ENCODE data around the gene SPATA45. TPM values are rescaled to one million over a fixed set of nuclear protein-coding genes. Genes with fewer than 3 reads are reported as not detected.
A peak's percentile ranks its signal among the peaks of the same experiment; 100 is the strongest.

SPATA45 gene
- total and polyA plus RNA-seq, 3 experiments from 2014 or later: not detected

GRCh38 chr1:212814537-212815334 is 32.7 kb downstream of the SPATA45 start:
- Mint-ChIP-seq H3K4me3 (no peak overlapping the region), H3K27me3 (no peaks in the 10 kb centered on the region), H3K4me1 (no peaks in the 10 kb centered on the region), H3K9me3 (no peaks in the 10 kb centered on the region), H3K27ac (no peak overlapping the region), H3K36me3 (peaks cover 0 to 17% (median 0%) of the 10 kb centered on the region in 3 donors)
- Histone ChIP-seq H3K4me3 (ENCODE audit: low read length) (no peak overlapping the region), H3K4me1 (ENCODE audit: insufficient read depth, low read length) (no peaks in the 10 kb centered on the region), H3K36me3 (ENCODE audit: insufficient read depth, low read length) (no peaks in the 10 kb centered on the region), H3K9me3 (ENCODE audit: low read length) (no peaks in the 10 kb centered on the region), H3K27ac (ENCODE audit: low read depth, low read length) (no peak overlapping the region), H3K27me3 (ENCODE audit: insufficient read depth, low read length, poor library complexity, severe bottlenecking) (no peaks in the 10 kb centered on the region)
- POLR2A ChIA-PET: interaction anchor here (0.6 kb wide), 1 partner anchor 172 kb away, joined by 4 read pairs; no protein-coding TSS in a partner anchor
- DNase-seq: no peak
- CTCF ChIA-PET: interaction anchor here (1.1 to 1.5 kb wide), 2 partner anchors 172 to 180 kb away, joined by 3 to 4 read pairs; no protein-coding TSS in a partner anchor

- Histone ChIP-seq H3K4me3 (ENCODE audit: low read length) (no peak overlapping the region), H3K9me3 (ENCODE audit: low read length) (no peaks in the 10 kb centered on the region), H3K27ac (ENCODE audit: low read depth, low read length) (no peak overlapping the region), H3K4me1 (ENCODE audit: insufficient read depth, low read length) (no peaks in the 10 kb centered on the region), H3K27me3 (ENCODE audit: insufficient read depth, low read length, poor library complexity, severe bottlenecking) (no peaks in the 10 kb centered on the region), H3K36me3 (ENCODE audit: insufficient read depth, low read length) (peaks cover 14% of the 10 kb centered on the region)
- Mint-ChIP-seq H3K36me3 (peaks cover 0 to 54% (median 21%) of the 10 kb centered on the region in 3 donors), H3K27me3 (no peaks in the 10 kb centered on the region), H3K4me1 (no peaks in the 10 kb centered on the region), H3K27ac (no peak overlapping the region), H3K4me3 (no peak overlapping the region), H3K9me3 (no peaks in the 10 kb centered on the region)
- ChIA-PET CTCF (interaction anchor here (0.7 kb wide), 1 partner anchor 38 kb away, joined by 3 read pairs; no protein-coding TSS in a partner anchor), POLR2A (no interaction called here)
- no peak for DNase-seq
These were observed 41.7 kb downstream of the SPATA45 start for GRCh38 chr1:212805767-212806166.

- peaks cover 10% of the 10 kb centered on the region for H3K36me3 ChIP-seq (ENCODE audit: insufficient read depth, low read length)
- DNase-seq: no peak
- Mint-ChIP-seq H3K4me3 (no peak overlapping the region), H3K27me3 (no peaks in the 10 kb centered on the region), H3K4me1 (peaks cover 13 to 29% (median 25%) of the 10 kb centered on the region in 3 donors), H3K9me3 (no peaks in the 10 kb centered on the region), H3K27ac (no peak overlapping the region), H3K36me3 (peaks cover 5 to 55% (median 18%) of the 10 kb centered on the region in 3 donors)
- no peak overlapping the region for H3K4me3 ChIP-seq (ENCODE audit: low read length)
- POLR2A ChIA-PET: no interaction called here
- H3K4me1 ChIP-seq (ENCODE audit: insufficient read depth, low read length): peaks cover 10% of the 10 kb centered on the region
- no peak overlapping the region for H3K27ac ChIP-seq (ENCODE audit: low read depth, low read length)
- CTCF ChIA-PET: no interaction called here
- H3K27me3 ChIP-seq (ENCODE audit: insufficient read depth, low read length, poor library complexity, severe bottlenecking): no peaks in the 10 kb centered on the region
- H3K9me3 ChIP-seq (ENCODE audit: low read length): no peaks in the 10 kb centered on the region
These were observed 49.8 kb downstream of the SPATA45 start for GRCh38 chr1:212797681-212798080.

GRCh38 chr1:212794561-212795014 is 52.9 kb downstream of the SPATA45 start:
- Mint-ChIP-seq H3K27ac (peak overlapping the region in 7 of 8 donors; percentile 0 to 94 (median 84)), H3K4me1 (peaks cover 31 to 56% (median 55%) of the 10 kb centered on the region in 3 donors), H3K36me3 (peaks cover 5 to 43% (median 11%) of the 10 kb centered on the region in 3 donors), H3K27me3 (no peaks in the 10 kb centered on the region), H3K4me3 (peak overlapping the region; percentile 17 to 76 (median 62)), H3K9me3 (peaks cover 0 to 3% (median 0%) of the 10 kb centered on the region in 5 donors)
- H3K36me3 ChIP-seq (ENCODE audit: insufficient read depth, low read length): peaks cover 6% of the 10 kb centered on the region
- ChIA-PET POLR2A (interaction anchor here (0.7 to 0.9 kb wide), 3 partner anchors 9 to 92 kb away, joined by 3 to 6 read pairs (median 3); partner anchors contain the start of gene FLVCR1), CTCF (interaction anchor here (1.1 to 1.7 kb wide), 3 partner anchors 17 to 130 kb away, joined by 3 to 4 read pairs (median 3); no protein-coding TSS in a partner anchor)
- H3K27me3 ChIP-seq (ENCODE audit: insufficient read depth, low read length, poor library complexity, severe bottlenecking): no peaks in the 10 kb centered on the region
- H3K4me1 ChIP-seq (ENCODE audit: insufficient read depth, low read length): peaks cover 26% of the 10 kb centered on the region
- peak overlapping the region; percentile 34 for H3K27ac ChIP-seq (ENCODE audit: low read depth, low read length)
- H3K9me3 ChIP-seq (ENCODE audit: low read length): no peaks in the 10 kb centered on the region
- H3K4me3 ChIP-seq (ENCODE audit: low read length): no peak overlapping the region
- no peak for DNase-seq

GRCh38 chr1:212792396-212792908 is 55.0 kb downstream of the SPATA45 start:
- no peaks in the 10 kb centered on the region for H3K9me3 ChIP-seq (ENCODE audit: low read length)
- H3K27ac ChIP-seq (ENCODE audit: low read depth, low read length): peak overlapping the region; percentile 95
- no peak for DNase-seq
- CTCF ChIA-PET: interaction anchor here (1.7 kb wide), 1 partner anchor 42 kb away, joined by 6 read pairs; no protein-coding TSS in a partner anchor
- peaks cover 0 to 29% (median 5%) of the 10 kb centered on the region in 3 donors for H3K36me3 Mint-ChIP-seq
- H3K9me3 Mint-ChIP-seq: peaks cover 0 to 3% (median 0%) of the 10 kb centered on the region in 5 donors
- peak overlapping the region; percentile 99 for H3K4me3 ChIP-seq (ENCODE audit: low read length)
- POLR2A ChIA-PET: interaction anchor here (0.6 to 1.0 kb wide), 3 partner anchors 12 to 91 kb away, joined by 3 read pairs; partner anchors contain the start of gene FLVCR1
- peaks cover 36 to 62% (median 60%) of the 10 kb centered on the region in 3 donors for H3K4me1 Mint-ChIP-seq
- no peaks in the 10 kb centered on the region for H3K36me3 ChIP-seq (ENCODE audit: insufficient read depth, low read length)
- no peaks in the 10 kb centered on the region for H3K27me3 ChIP-seq (ENCODE audit: insufficient read depth, low read length, poor library complexity, severe bottlenecking)
- H3K4me3 Mint-ChIP-seq: peak overlapping the region; percentile 91 to 99 (median 97)
- peaks cover 29% of the 10 kb centered on the region for H3K4me1 ChIP-seq (ENCODE audit: insufficient read depth, low read length)
- peak overlapping the region in 7 of 8 donors; percentile 90 to 100 (median 93) for H3K27ac Mint-ChIP-seq
- H3K27me3 Mint-ChIP-seq: no peaks in the 10 kb centered on the region

GRCh38 chr1:212791676-212792395 is 55.6 kb downstream of the SPATA45 start, which contains the start of the genes NSL1 and TATDN3:
Gene NSL1 (minus strand): TSS chr1:212791777. CDS start chr1:212791763, 14 bp downstream.
Gene TATDN3 (plus strand): TSS chr1:212791894. CDS start chr1:212791922, 28 bp downstream.
- peak within 1 kb of the TSS; percentile 90 to 100 (median 94) for H3K27ac Mint-ChIP-seq
- POLR2A ChIA-PET: interaction anchor here (0.6 to 1.3 kb wide), 3 partner anchors 11 to 90 kb away, joined by 3 to 5 read pairs (median 3); no protein-coding TSS in a partner anchor
- peak; percentile 88 to 93 (median 90) for DNase-seq

GRCh38 chr1:212791261-212791675 is 56.2 kb downstream of the SPATA45 start:
- Mint-ChIP-seq H3K36me3 (peaks cover 0 to 30% (median 4%) of the 10 kb centered on the region in 3 donors), H3K9me3 (peaks cover 0 to 3% (median 0%) of the 10 kb centered on the region in 5 donors), H3K27me3 (no peaks in the 10 kb centered on the region), H3K4me3 (peak overlapping the region; percentile 91 to 99 (median 97)), H3K4me1 (peaks cover 36 to 64% (median 62%) of the 10 kb centered on the region in 3 donors), H3K27ac (peak overlapping the region; percentile 90 to 100 (median 94))
- ChIA-PET POLR2A (interaction anchor here (1.3 kb wide), 1 partner anchor 66 kb away, joined by 5 read pairs; no protein-coding TSS in a partner anchor), CTCF (interaction anchor here (0.7 to 2.2 kb wide), 3 partner anchors 9 to 126 kb away, joined by 3 to 8 read pairs (median 6); no protein-coding TSS in a partner anchor)
- H3K36me3 ChIP-seq (ENCODE audit: insufficient read depth, low read length): no peaks in the 10 kb centered on the region
- H3K27me3 ChIP-seq (ENCODE audit: insufficient read depth, low read length, poor library complexity, severe bottlenecking): no peaks in the 10 kb centered on the region
- no peak for DNase-seq
- H3K4me3 ChIP-seq (ENCODE audit: low read length): peak overlapping the region; percentile 99
- H3K4me1 ChIP-seq (ENCODE audit: insufficient read depth, low read length): peaks cover 29% of the 10 kb centered on the region
- H3K27ac ChIP-seq (ENCODE audit: low read depth, low read length): peak overlapping the region; percentile 95
- no peaks in the 10 kb centered on the region for H3K9me3 ChIP-seq (ENCODE audit: low read length)

More at GRCh38 chr1:212791676-212792395, 55.6 kb downstream of the SPATA45 start, which contains the start of the genes NSL1 and TATDN3:
- H3K36me3 Mint-ChIP-seq: peaks cover 0 to 27% (median 4%) of the 10 kb centered on the region in 3 donors
- CTCF ChIA-PET: interaction anchor here (0.7 to 2.2 kb wide), 3 partner anchors 9 to 127 kb away, joined by 3 to 8 read pairs (median 6); no protein-coding TSS in a partner anchor
- no peaks in the 10 kb centered on the region for H3K9me3 ChIP-seq (ENCODE audit: low read length)
- no peaks in the 10 kb centered on the region for H3K27me3 Mint-ChIP-seq
- H3K4me3 Mint-ChIP-seq: peak within 1 kb of the TSS; percentile 91 to 99 (median 97)
- H3K27me3 ChIP-seq (ENCODE audit: insufficient read depth, low read length, poor library complexity, severe bottlenecking): no peaks in the 10 kb centered on the region
- peaks cover 36 to 64% (median 62%) of the 10 kb centered on the region in 3 donors for H3K4me1 Mint-ChIP-seq
- H3K9me3 Mint-ChIP-seq: peaks cover 0 to 3% (median 0%) of the 10 kb centered on the region in 5 donors
- H3K4me1 ChIP-seq (ENCODE audit: insufficient read depth, low read length): peaks cover 29% of the 10 kb centered on the region
- peak within 1 kb of the TSS; percentile 99 for H3K4me3 ChIP-seq (ENCODE audit: low read length)
- H3K36me3 ChIP-seq (ENCODE audit: insufficient read depth, low read length): no peaks in the 10 kb centered on the region
- peak within 1 kb of the TSS; percentile 95 for H3K27ac ChIP-seq (ENCODE audit: low read depth, low read length)
